AG04450 (cell line): ENCODE results near the gene MS4A4A. TPM values are rescaled to one million over a fixed set of nuclear protein-coding genes. Genes with fewer than 3 reads are reported as not detected.

Source experiments
- CTCF ChIA-PET: fragments of 300-600, 350-600 bp; formaldehyde crosslinking; extraction: SDS; loops from one replicate; lab custom pipeline; 2022; ENCODE audit warnings: antibody characterized with exemption, inconsistent platforms; lab: Charles Lee
- POLR2A ChIA-PET: fragments of 350-600 bp; formaldehyde crosslinking; extraction: SDS; loops from one replicate; lab custom pipeline; 2021; ENCODE audit warnings: antibody characterized with exemption, inconsistent platforms; lab: Yijun Ruan, JAX
- DNase-seq: peaks from one replicate; pipeline ENCODE4 v3.0.0-alpha.2; 2011; ENCODE audit warnings: low read depth, low spot score
- H3K27ac ChIP-seq: one replicate; pipeline ENCODE4 v1.5.1; 2012; ENCODE audit warnings: low read depth, low read length, control low read depth
- H3K27me3 ChIP-seq: one replicate; pipeline ENCODE4 v1.6.0; 2012; ENCODE audit warnings: low read length; ENCODE audit not compliant: control insufficient read depth, insufficient read depth
- H3K4me3 ChIP-seq: 2 replicates; pipeline ENCODE4 v1.5.1; 2011; ENCODE audit warnings: mild to moderate bottlenecking, low read depth, low read length, control low read depth
- H3K9me3 ChIP-seq: 2 replicates; pipeline ENCODE4 v1.5.1; 2012; ENCODE audit warnings: low read length; ENCODE audit not compliant: control insufficient read depth, insufficient read depth
- CTCF ChIP-seq: IDR thresholded peaks from 2 replicates; pipeline ENCODE4 v1.5.1; 2011; ENCODE audit warnings: low read depth, low read length, control low read depth, inconsistent platforms
- polyA plus RNA-seq: library from polyadenylated mRNA; depleted of rRNA; stranded (reverse); fragments of >200 nt; gene quantifications from 2 replicates; pipeline ENCODE4 v1.2.3, GENCODE V29; 2011

MS4A4A gene
- polyA plus RNA-seq, 1 experiment: not detected

- H3K27ac ChIP-seq: no peak overlapping the region
- TF ChIP-seq CTCF: no peak
- H3K27me3 ChIP-seq: no peaks in the 10 kb centered on the region
- DNase-seq: no peak
- ChIA-PET POLR2A (no interaction called here), CTCF (no interaction called here)
- H3K9me3 ChIP-seq: peaks cover 10% of the 10 kb centered on the region
- H3K4me3 ChIP-seq: no peak overlapping the region
Observed at GRCh38 chr11:60336767-60337391, 56.4 kb downstream of the MS4A4A start.

- Histone ChIP-seq H3K27ac (no peak overlapping the region), H3K9me3 (peaks cover 10% of the 10 kb centered on the region), H3K4me3 (no peak overlapping the region), H3K27me3 (no peaks in the 10 kb centered on the region)
- CTCF ChIA-PET: no interaction called here
- TF ChIP-seq CTCF: no peak
- no peak for DNase-seq
- POLR2A ChIA-PET: no interaction called here
Observed at GRCh38 chr11:60338053-60338452, 57.6 kb downstream of the MS4A4A start.

GRCh38 chr11:60339356-60339755, 58.9 kb downstream of the MS4A4A start:
- no peaks in the 10 kb centered on the region for H3K27me3 ChIP-seq
- TF ChIP-seq CTCF: no peak
- peaks cover 7% of the 10 kb centered on the region for H3K9me3 ChIP-seq
- ChIA-PET CTCF (no interaction called here), POLR2A (no interaction called here)
- DNase-seq: no peak
- H3K4me3 ChIP-seq: no peak overlapping the region
- no peak overlapping the region for H3K27ac ChIP-seq

- Histone ChIP-seq H3K4me3 (no peak overlapping the region), H3K9me3 (no peaks in the 10 kb centered on the region; the same call in none of the 2 replicates), H3K27me3 (no peaks in the 10 kb centered on the region), H3K27ac (no peak overlapping the region)
- DNase-seq: no peak
- POLR2A ChIA-PET: no interaction called here
- CTCF ChIA-PET: no interaction called here
- peak; percentile 36 for TF ChIP-seq CTCF
Observed at GRCh38 chr11:60343094-60343704, 62.7 kb downstream of the MS4A4A start.

- CTCF ChIA-PET: interaction anchor here (1.2 kb wide), 1 partner anchor 10 kb away, joined by 4 read pairs; no protein-coding TSS in a partner anchor
- POLR2A ChIA-PET: no interaction called here
- TF ChIP-seq CTCF: no peak
Observed at GRCh38 chr11:60344146-60344545, 63.7 kb downstream of the MS4A4A start.

More at GRCh38 chr11:60344146-60344545, 63.7 kb downstream of the MS4A4A start:
- Histone ChIP-seq H3K4me3 (no peak overlapping the region), H3K9me3 (no peaks in the 10 kb centered on the region; the same call in none of the 2 replicates), H3K27me3 (no peaks in the 10 kb centered on the region), H3K27ac (no peak overlapping the region)
- no peak for DNase-seq
